Ramos (cell line): ENCODE measurements around the gene PLAC1.

ENCODE experiments used
- in situ Hi-C: fragments of 300-500 bp; cut with MboI; formaldehyde crosslinking; loops from one replicate; pipeline ENCODE4 v1.14.3; 2022; ENCODE audit warnings: low sequenced_read_pairs; ENCODE audit not compliant: unreplicated experiment

Gene PLAC1

GRCh38 chrX:134547047-134547679 lies 111.1 kb downstream of the PLAC1 start:
- in situ Hi-C loops, result no loop called here

GRCh38 chrX:134546187-134546586 lies 112.1 kb downstream of the PLAC1 start:
- in situ Hi-C loops, result no loop called here

- in situ Hi-C loops, result no loop called here
These were observed 112.8 kb downstream of the PLAC1 start for GRCh38 chrX:134545510-134545909.

GRCh38 chrX:134544513-134545151 lies 113.6 kb downstream of the PLAC1 start:
- in situ Hi-C loops, result no loop called here

- in situ Hi-C loops, result no loop called here
These were observed 114.1 kb downstream of the PLAC1 start for GRCh38 chrX:134544135-134544512.

GRCh38 chrX:134543288-134543687 lies 115.0 kb downstream of the PLAC1 start:
- in situ Hi-C loops, result no loop called here

- in situ Hi-C loops, result no loop called here
These were observed 115.8 kb downstream of the PLAC1 start for GRCh38 chrX:134542485-134542884.

- in situ Hi-C loops, result no loop called here
These were observed 116.4 kb downstream of the PLAC1 start for GRCh38 chrX:134541906-134542305.

- in situ Hi-C loops, result no loop called here
These were observed 120.0 kb downstream of the PLAC1 start for GRCh38 chrX:134538316-134538715.

- in situ Hi-C loops, result no loop called here
These were observed 120.9 kb downstream of the PLAC1 start for GRCh38 chrX:134537179-134537955.

GRCh38 chrX:134533952-134534351 lies 124.3 kb downstream of the PLAC1 start:
- in situ Hi-C loops, result no loop called here

GRCh38 chrX:134533352-134533751 lies 124.9 kb downstream of the PLAC1 start:
- in situ Hi-C loops, result no loop called here

GRCh38 chrX:134530845-134531244 lies 127.4 kb downstream of the PLAC1 start:
- in situ Hi-C loops, result no loop called here

- in situ Hi-C loops, result no loop called here
These were observed 128.8 kb downstream of the PLAC1 start for GRCh38 chrX:134529481-134529880.

- in situ Hi-C loops, result no loop called here
These were observed 129.3 kb downstream of the PLAC1 start for GRCh38 chrX:134528960-134529359.

- in situ Hi-C loops, result no loop called here
These were observed 131.9 kb downstream of the PLAC1 start for GRCh38 chrX:134526399-134526798.

- in situ Hi-C loops, result no loop called here
These were observed 133.0 kb downstream of the PLAC1 start for GRCh38 chrX:134525086-134525792.

- in situ Hi-C loops, result no loop called here
These were observed 134.1 kb downstream of the PLAC1 start for GRCh38 chrX:134524181-134524580.

- in situ Hi-C loops, result no loop called here
These were observed 137.3 kb downstream of the PLAC1 start for GRCh38 chrX:134520860-134521390.
